GM20431 (cell line): ENCODE measurements around the gene APOBEC3B.
"Not testable (repeated sequence)": the region's sequence is repeated elsewhere in the genome, so short reads cannot be mapped to it uniquely, and the experiment has no call there.

Experiments used
- in situ Hi-C: fragments of 300-500 bp; cut with MseI, MboI; formaldehyde crosslinking; loops from one replicate; pipeline ENCODE4 v1.15.0; 2020; ENCODE audit warnings: low sequenced_read_pairs; ENCODE audit not compliant: unreplicated experiment

APOBEC3B gene

GRCh38 chr22:38965614-38966379, 16.4 kb upstream of the APOBEC3B start:
- in situ Hi-C loops: no loop called here

GRCh38 chr22:38966380-38966702, 15.8 kb upstream of the APOBEC3B start:
- in situ Hi-C loops: no loop called here

GRCh38 chr22:38966942-38967341, 15.2 kb upstream of the APOBEC3B start:
- in situ Hi-C loops: no loop called here

GRCh38 chr22:38967451-38968450, 14.4 kb upstream of the APOBEC3B start:
- in situ Hi-C loops: no loop called here

GRCh38 chr22:38968801-38969200, 13.3 kb upstream of the APOBEC3B start:
- in situ Hi-C loops: no loop called here

GRCh38 chr22:38970551-38970950, 11.6 kb upstream of the APOBEC3B start:
- in situ Hi-C loops: no loop called here

GRCh38 chr22:38971202-38971601, 10.9 kb upstream of the APOBEC3B start:
- in situ Hi-C loops: no loop called here

- in situ Hi-C loops: no loop called here
Observed at GRCh38 chr22:38971791-38972190, 10.4 kb upstream of the APOBEC3B start.

GRCh38 chr22:38972558-38972957, 9.6 kb upstream of the APOBEC3B start:
- in situ Hi-C loops: no loop called here

GRCh38 chr22:38973289-38974169, 8.6 kb upstream of the APOBEC3B start:
- in situ Hi-C loops: no loop called here

GRCh38 chr22:38974170-38974825, 7.8 kb upstream of the APOBEC3B start:
- in situ Hi-C loops: no loop called here

GRCh38 chr22:38974826-38975175, 7.3 kb upstream of the APOBEC3B start:
- in situ Hi-C loops: no loop called here

- in situ Hi-C loops: not testable (repeated sequence)
Observed at GRCh38 chr22:38977289-38977688, 4.9 kb upstream of the APOBEC3B start.

- in situ Hi-C loops: not testable (repeated sequence)
Observed at GRCh38 chr22:38980587-38980986, 1.6 kb upstream of the APOBEC3B start.

GRCh38 chr22:38981005-38981991, 849 bp upstream of the APOBEC3B start:
- in situ Hi-C loops: no loop called here

- in situ Hi-C loops: no loop called here
Observed at GRCh38 chr22:38984224-38984623, 2.1 kb downstream of the APOBEC3B start.

- in situ Hi-C loops: not testable (repeated sequence)
Observed at GRCh38 chr22:38984784-38985757, 2.9 kb downstream of the APOBEC3B start.
